Activated naive CD8-positive, alpha-beta T cell treated with anti-CD3 and anti-CD28 coated beads, Interleukin-2, amount 10 ng/mL, durations not matched to agents 7 days and 5 days (primary cell): ENCODE measurements around the gene CNTF. TPM values are rescaled to one million over a fixed set of nuclear protein-coding genes. Genes with fewer than 3 reads are reported as not detected.

ENCODE experiments used
- ATAC-seq: fragments of 150-1000 bp; cut with Tn5 transposase; one replicate; pipeline ENCODE4 v1.10.0; 2021; ENCODE audit warnings: low read depth, moderate library complexity
- POLR2A ChIA-PET: fragments of 350-600 bp; sonication (Branson Sonifier 250); formaldehyde crosslinking; loops from one replicate; lab custom pipeline; 2021; ENCODE audit warnings: antibody characterized with exemption; lab: Charles Lee
- DNase-seq: peaks from one replicate; pipeline ENCODE4 v3.0.0; 2021
- H3K27ac Mint-ChIP-seq: one replicate; pipeline ENCODE4 v1.8.0; 2022; ENCODE audit warnings: mild to moderate bottlenecking, mixed read lengths
- H3K27me3 Mint-ChIP-seq: one replicate; pipeline ENCODE4 v1.8.0; 2022; ENCODE audit warnings: mild to moderate bottlenecking, moderate library complexity, mixed read lengths
- H3K36me3 Mint-ChIP-seq: one replicate; pipeline ENCODE4 v1.8.0; 2021; ENCODE audit warnings: mild to moderate bottlenecking, mixed read lengths
- H3K4me1 Mint-ChIP-seq: one replicate; pipeline ENCODE4 v1.8.0; 2021; ENCODE audit warnings: mixed read lengths
- H3K4me3 Mint-ChIP-seq: one replicate; pipeline ENCODE4 v1.8.0; 2022; ENCODE audit warnings: mild to moderate bottlenecking, moderate library complexity, mixed read lengths
- H3K9me3 Mint-ChIP-seq: one replicate; pipeline ENCODE4 v1.8.0; 2021; ENCODE audit warnings: mixed read lengths
- total RNA-seq, 2 experiments: library from RNA; stranded (reverse); gene quantifications; one replicate each; pipeline ENCODE4 v1.2.3, GENCODE V29; 2021

Gene CNTF
- total RNA-seq, 2 experiments from 2014 or later = 2.6 to 3.0 TPM

GRCh38 chr11:58582437-58582836, 40.0 kb upstream of the CNTF start:
- Mint-ChIP-seq H3K27ac (no peak overlapping the region), H3K4me1 (peaks cover 36% of the 10 kb centered on the region)
- no peak for ATAC-seq

GRCh38 chr11:58586998-58587397, 35.5 kb upstream of the CNTF start:
- Mint-ChIP-seq H3K4me3 (no peak overlapping the region), H3K27me3 (no peaks in the 10 kb centered on the region), H3K9me3 (no peaks in the 10 kb centered on the region), H3K36me3 (peaks cover 21% of the 10 kb centered on the region), H3K4me1 (peaks cover 26% of the 10 kb centered on the region), H3K27ac (no peak overlapping the region)
- no peak for DNase-seq
- ATAC-seq = no peak
- POLR2A ChIA-PET = interaction anchor here (0.9 kb wide), 1 partner anchor 10 kb away, joined by 4 read pairs; no protein-coding TSS in a partner anchor

More at GRCh38 chr11:58582437-58582836, 40.0 kb upstream of the CNTF start:
- Mint-ChIP-seq H3K9me3 (no peaks in the 10 kb centered on the region), H3K36me3 (peaks cover 21% of the 10 kb centered on the region), H3K4me3 (peak overlapping the region; percentile 24), H3K27me3 (no peaks in the 10 kb centered on the region)
- DNase-seq = no peak
- POLR2A ChIA-PET = no interaction called here

GRCh38 chr11:58591659-58592058, 30.8 kb upstream of the CNTF start:
- POLR2A ChIA-PET = interaction anchor here (0.6 to 0.7 kb wide), 3 partner anchors 28 to 306 kb away, joined by 3 to 4 read pairs (median 3); no protein-coding TSS in a partner anchor
- no peak overlapping the region for H3K27ac Mint-ChIP-seq
- H3K27me3 Mint-ChIP-seq = no peaks in the 10 kb centered on the region
- peaks cover 30% of the 10 kb centered on the region for H3K4me1 Mint-ChIP-seq
- H3K4me3 Mint-ChIP-seq = no peak overlapping the region
- H3K9me3 Mint-ChIP-seq = no peaks in the 10 kb centered on the region
- ATAC-seq (no peak), DNase-seq (no peak)
- peaks cover 38% of the 10 kb centered on the region for H3K36me3 Mint-ChIP-seq

- H3K36me3 Mint-ChIP-seq = peaks cover 32% of the 10 kb centered on the region
- H3K27me3 Mint-ChIP-seq = no peaks in the 10 kb centered on the region
- no peak for DNase-seq
- no peaks in the 10 kb centered on the region for H3K9me3 Mint-ChIP-seq
- H3K27ac Mint-ChIP-seq = peak overlapping the region; percentile 10
- POLR2A ChIA-PET = no interaction called here
- ATAC-seq = no peak
- H3K4me1 Mint-ChIP-seq = peaks cover 38% of the 10 kb centered on the region
- no peak overlapping the region for H3K4me3 Mint-ChIP-seq
These were observed 29.5 kb upstream of the CNTF start for GRCh38 chr11:58592760-58593472.

GRCh38 chr11:58594826-58595225, 27.6 kb upstream of the CNTF start:
- no peak for ATAC-seq
- no peaks in the 10 kb centered on the region for H3K9me3 Mint-ChIP-seq
- H3K36me3 Mint-ChIP-seq = peaks cover 35% of the 10 kb centered on the region
- H3K4me1 Mint-ChIP-seq = peaks cover 40% of the 10 kb centered on the region
- DNase-seq = no peak
- H3K4me3 Mint-ChIP-seq = no peak overlapping the region
- no peak overlapping the region for H3K27ac Mint-ChIP-seq
- POLR2A ChIA-PET = no interaction called here
- no peaks in the 10 kb centered on the region for H3K27me3 Mint-ChIP-seq

- Mint-ChIP-seq H3K9me3 (no peaks in the 10 kb centered on the region), H3K27me3 (no peaks in the 10 kb centered on the region), H3K4me3 (peak overlapping the region; percentile 3), H3K27ac (peak overlapping the region; percentile 52), H3K4me1 (peaks cover 45% of the 10 kb centered on the region), H3K36me3 (peaks cover 42% of the 10 kb centered on the region)
- POLR2A ChIA-PET = no interaction called here
- DNase-seq (no peak), ATAC-seq (no peak)
These were observed 25.8 kb upstream of the CNTF start for GRCh38 chr11:58596621-58597020.

GRCh38 chr11:58597486-58598144, 24.9 kb upstream of the CNTF start:
- ATAC-seq (no peak), DNase-seq (no peak)
- H3K4me3 Mint-ChIP-seq = peak overlapping the region; percentile 25
- peak overlapping the region; percentile 19 for H3K27ac Mint-ChIP-seq
- peaks cover 42% of the 10 kb centered on the region for H3K36me3 Mint-ChIP-seq
- no peaks in the 10 kb centered on the region for H3K9me3 Mint-ChIP-seq
- peaks cover 42% of the 10 kb centered on the region for H3K4me1 Mint-ChIP-seq
- no peaks in the 10 kb centered on the region for H3K27me3 Mint-ChIP-seq
- POLR2A ChIA-PET = no interaction called here

- Mint-ChIP-seq H3K36me3 (peaks cover 52% of the 10 kb centered on the region), H3K9me3 (no peaks in the 10 kb centered on the region), H3K4me1 (peaks cover 49% of the 10 kb centered on the region), H3K27me3 (no peaks in the 10 kb centered on the region), H3K27ac (no peak overlapping the region), H3K4me3 (no peak overlapping the region)
- POLR2A ChIA-PET = no interaction called here
- ATAC-seq (no peak), DNase-seq (no peak)
These were observed 22.0 kb upstream of the CNTF start for GRCh38 chr11:58600510-58600909.

- no peaks in the 10 kb centered on the region for H3K27me3 Mint-ChIP-seq
- H3K36me3 Mint-ChIP-seq = peaks cover 41% of the 10 kb centered on the region
- H3K4me1 Mint-ChIP-seq = peaks cover 28% of the 10 kb centered on the region
- POLR2A ChIA-PET = no interaction called here
- H3K4me3 Mint-ChIP-seq = no peak overlapping the region
- H3K27ac Mint-ChIP-seq = no peak overlapping the region
- H3K9me3 Mint-ChIP-seq = no peaks in the 10 kb centered on the region
- ATAC-seq = no peak
- no peak for DNase-seq
These were observed 15.3 kb upstream of the CNTF start for GRCh38 chr11:58606930-58607714.

- POLR2A ChIA-PET = no interaction called here
- Mint-ChIP-seq H3K4me3 (no peak overlapping the region), H3K9me3 (no peaks in the 10 kb centered on the region), H3K36me3 (peaks cover 37% of the 10 kb centered on the region), H3K4me1 (peaks cover 25% of the 10 kb centered on the region), H3K27me3 (no peaks in the 10 kb centered on the region), H3K27ac (no peak overlapping the region)
- no peak for DNase-seq
- no peak for ATAC-seq
These were observed 14.1 kb upstream of the CNTF start for GRCh38 chr11:58608331-58608730.

- peaks cover 36% of the 10 kb centered on the region for H3K36me3 Mint-ChIP-seq
- peaks cover 20% of the 10 kb centered on the region for H3K4me1 Mint-ChIP-seq
- no peak overlapping the region for H3K27ac Mint-ChIP-seq
- H3K27me3 Mint-ChIP-seq = no peaks in the 10 kb centered on the region
- H3K9me3 Mint-ChIP-seq = no peaks in the 10 kb centered on the region
- H3K4me3 Mint-ChIP-seq = no peak overlapping the region
- no peak for ATAC-seq
- POLR2A ChIA-PET = no interaction called here
- no peak for DNase-seq
These were observed 12.7 kb upstream of the CNTF start for GRCh38 chr11:58609723-58610122.

GRCh38 chr11:58613228-58613627, 9.2 kb upstream of the CNTF start:
- DNase-seq (no peak), ATAC-seq (no peak)
- H3K9me3 Mint-ChIP-seq = no peaks in the 10 kb centered on the region
- no peaks in the 10 kb centered on the region for H3K27me3 Mint-ChIP-seq
- POLR2A ChIA-PET = no interaction called here
- no peak overlapping the region for H3K27ac Mint-ChIP-seq
- H3K4me3 Mint-ChIP-seq = no peak overlapping the region
- no peaks in the 10 kb centered on the region for H3K4me1 Mint-ChIP-seq
- peaks cover 39% of the 10 kb centered on the region for H3K36me3 Mint-ChIP-seq

- Mint-ChIP-seq H3K4me3 (no peak overlapping the region), H3K9me3 (no peaks in the 10 kb centered on the region), H3K36me3 (peaks cover 55% of the 10 kb centered on the region), H3K4me1 (peaks cover 3% of the 10 kb centered on the region), H3K27ac (no peak overlapping the region), H3K27me3 (no peaks in the 10 kb centered on the region)
- POLR2A ChIA-PET = no interaction called here
- no peak for ATAC-seq
- no peak for DNase-seq
These were observed 6.9 kb upstream of the CNTF start for GRCh38 chr11:58615559-58615958.
